H1 (cell line): ENCODE data around the gene RSF1. TPM values are rescaled to one million over a fixed set of nuclear protein-coding genes. Genes with fewer than 3 reads are reported as not detected.

Source experiments
- CHD7 ChIP-seq: fragments of 300-600 bp; sonication (generic); IDR thresholded peaks from 2 replicates; pipeline ENCODE4 v1.7.1; 2012; ENCODE audit warnings: low read length, moderate library complexity, mild to moderate bottlenecking, inconsistent platforms; ENCODE audit not compliant: insufficient replicate concordance
- CTBP2 ChIP-seq: IDR thresholded peaks from 2 replicates; pipeline ENCODE4 v1.7.0; 2011; ENCODE audit warnings: borderline replicate concordance, mild to moderate bottlenecking, moderate library complexity, mixed read lengths, low read length; ENCODE audit not compliant: insufficient read depth, insufficient read length
- NRF1 ChIP-seq: IDR thresholded peaks from 2 replicates; pipeline ENCODE4 v1.6.1; 2011; ENCODE audit warnings: mild to moderate bottlenecking, low read depth, low read length, improper control_type of control experiment
- RAD21 ChIP-seq, 2 experiments: IDR thresholded peaks in 1 of 2; conservative IDR thresholded peaks in 1 of 2; 2 replicates each; pipeline ENCODE4 v1.6.1; 2011; ENCODE audit warnings: low read depth in 2 of 2, low read length in 2 of 2, improper control_type of control experiment in 1 of 2, inconsistent platforms in 1 of 2, mild to moderate bottlenecking in 1 of 2, moderate library complexity in 1 of 2
- SP2 ChIP-seq: IDR thresholded peaks from 2 replicates; pipeline ENCODE4 v1.6.1; 2012; ENCODE audit warnings: mild to moderate bottlenecking, low read length, inconsistent platforms
- SP4 ChIP-seq: IDR thresholded peaks from 2 replicates; pipeline ENCODE4 v1.6.1; 2012; ENCODE audit warnings: low read length, inconsistent platforms
- polyA plus RNA-seq, 7 experiments: library from polyadenylated mRNA; depleted of rRNA in 3 of 7; stranded (reverse) in 5 of 7; unstranded in 2 of 7; fragments of >200 nt in 5 of 7; fragments of 200-250 nt in 2 of 7; gene quantifications; 1 replicate in 5 of 7; 2 replicates in 1 of 7; 4 replicates in 1 of 7; pipeline versions ENCODE4 v1.2.1 to v1.2.3, GENCODE V29; 2011 to 2013; ENCODE audit warnings: missing spikeins in 2 of 7, mixed read lengths in 2 of 7
- total RNA-seq: library from RNA; stranded (reverse); fragmentation: NEBNext Ultra II Directional; extraction: Animal tissue kit (Norgen Biotek cat#: 25700); gene quantifications from 2 replicates; pipeline ENCODE4 v1.2.1, GENCODE V29; 2021

The RSF1 gene
- total and polyA plus RNA-seq, 2 of the 8 experiments (the other 6 are each of a cell fraction or from before 2014, with no cell fraction given): 17.8 to 87.9 TPM

- TF ChIP-seq CHD7 (no peak), RAD21 (IDR thresholded peaks at IDR 0.05 in 1 of 2, conservative IDR thresholded peaks at IDR 0.05 in 1 of 2; ENCODE audit: low read depth in 2 of 2, low read length in 2 of 2) (no peak), CTBP2 (no peak), NRF1 (no peak), SP2 (no peak), SP4 (no peak)
Measured at GRCh38 chr11:77668760-77669159, 151.8 kb downstream of the RSF1 start (continued).
